Measurements from ENCODE around the gene CLDN14.
A peak's percentile ranks its signal among the peaks of the same experiment; 100 is the strongest.

CLDN14 gene

GRCh38 chr21:36471254-36471723 lies 8.6 kb downstream of the CLDN14 start:
- DNase-seq (ENCODE audit: low read depth), result peak; percentile 25

GRCh38 chr21:36470294-36470693 lies 9.6 kb downstream of the CLDN14 start:
- DNase-seq (ENCODE audit: low read depth), result no peak

- peak; percentile 64 for DNase-seq (ENCODE audit: low read depth)
Observed at GRCh38 chr21:36466061-36466511, 13.8 kb downstream of the CLDN14 start.

GRCh38 chr21:36465478-36465877 lies 14.4 kb downstream of the CLDN14 start:
- no peak for DNase-seq (ENCODE audit: low read depth)

- DNase-seq (ENCODE audit: low read depth), result no peak
Observed at GRCh38 chr21:36464590-36464989, 15.3 kb downstream of the CLDN14 start.

GRCh38 chr21:36463991-36464390 lies 15.9 kb downstream of the CLDN14 start:
- no peak for DNase-seq (ENCODE audit: low read depth)

GRCh38 chr21:36463204-36463603 lies 16.7 kb downstream of the CLDN14 start:
- no peak for DNase-seq (ENCODE audit: low read depth)

DNA sequence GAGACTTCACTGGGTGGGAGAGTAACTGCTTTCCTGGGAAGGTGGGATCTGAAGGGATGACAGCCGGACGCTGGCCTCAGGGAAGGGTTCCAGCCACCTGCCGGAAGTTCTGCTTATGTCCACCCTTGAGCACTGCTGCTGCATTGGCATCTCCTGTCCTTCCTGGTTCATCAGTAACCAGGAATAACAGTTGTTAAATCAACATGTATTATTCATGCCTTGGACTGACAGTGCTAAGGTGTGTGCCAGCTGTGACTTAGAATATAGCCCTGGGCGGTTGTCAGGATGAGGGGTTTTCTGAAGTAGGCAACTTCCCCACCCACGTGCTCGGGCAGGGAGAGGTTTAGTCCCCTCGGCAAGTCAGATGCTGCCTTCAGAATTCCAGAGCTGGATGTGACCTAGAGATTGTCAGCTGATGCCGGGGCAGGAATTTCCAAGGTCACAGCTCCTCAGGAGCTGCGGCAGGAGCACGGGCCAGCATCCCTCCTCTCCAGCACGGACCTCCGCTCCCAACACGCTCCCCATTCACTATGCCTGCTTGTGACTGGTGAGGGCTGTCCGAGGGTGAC lies 17.9 kb downstream of the CLDN14 start:
- DNase-seq (ENCODE audit: low read depth), result no peak

DNA sequence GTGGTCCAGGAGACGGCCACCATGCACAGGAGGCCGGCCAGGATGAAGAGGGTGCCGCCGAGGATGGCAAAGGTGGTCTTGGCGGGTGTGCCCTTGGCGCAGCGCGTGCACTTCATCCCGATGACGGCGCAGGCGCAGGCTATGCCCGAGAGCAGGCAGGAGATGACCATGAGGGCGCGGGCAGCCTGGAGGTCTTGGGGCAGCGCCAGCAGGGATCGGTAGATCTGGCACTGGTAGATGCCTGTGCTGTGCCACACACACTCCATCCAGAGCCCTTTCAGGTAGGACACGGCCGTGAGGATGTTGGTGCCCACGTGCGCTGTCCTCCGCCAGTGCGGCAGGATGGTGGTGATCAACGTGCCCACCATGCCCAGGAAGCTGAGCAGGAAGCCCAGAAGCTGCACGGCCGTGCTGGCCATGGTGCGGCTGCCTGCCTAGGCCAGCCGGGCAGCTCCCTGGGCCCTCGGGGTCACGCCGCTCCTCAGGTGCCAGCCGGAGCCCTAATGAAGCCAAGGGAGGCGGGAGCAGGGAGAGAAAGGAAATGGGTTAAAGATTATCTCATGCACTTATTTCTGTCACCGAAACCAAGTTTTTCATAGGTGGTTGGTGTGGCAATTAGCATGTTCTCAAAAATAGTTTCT lies 18.5 kb downstream of the CLDN14 start:
- DNase-seq (ENCODE audit: low read depth), result no peak

DNA sequence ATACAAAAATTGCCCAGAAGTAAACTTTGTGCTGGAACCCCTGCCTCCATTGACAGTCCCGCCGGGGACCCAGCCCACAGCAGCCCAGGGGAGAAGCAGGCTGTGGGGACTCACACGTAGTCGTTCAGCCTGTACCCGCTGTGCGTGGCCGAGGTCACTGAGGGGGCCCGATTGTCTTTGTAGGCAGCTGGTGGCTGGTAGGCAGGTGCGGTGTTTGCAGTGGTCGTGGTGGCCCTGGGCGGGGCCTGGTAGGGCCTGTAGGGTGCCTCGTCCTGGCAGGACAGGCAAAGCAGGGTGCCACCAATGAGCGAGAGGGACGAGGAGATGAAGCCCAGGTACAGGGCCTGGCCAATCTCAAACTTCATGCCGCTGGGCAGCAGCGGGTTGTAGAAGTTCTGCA lies 19.1 kb downstream of the CLDN14 start:
- no peak for DNase-seq (ENCODE audit: low read depth)

GRCh38 chr21:36459098-36459497 lies 20.8 kb downstream of the CLDN14 start:
- no peak for DNase-seq (ENCODE audit: low read depth)

GRCh38 chr21:36456729-36457414 lies 23.1 kb downstream of the CLDN14 start:
- DNase-seq (ENCODE audit: low read depth), result no peak

- DNase-seq (ENCODE audit: low read depth), result no peak
Observed at GRCh38 chr21:36454706-36455105, 25.2 kb downstream of the CLDN14 start.

- no peak for DNase-seq (ENCODE audit: low read depth)
Observed at GRCh38 chr21:36454093-36454531, 25.8 kb downstream of the CLDN14 start.

- no peak for DNase-seq (ENCODE audit: low read depth)
Observed at GRCh38 chr21:36452281-36452825, 27.6 kb downstream of the CLDN14 start.

GRCh38 chr21:36451506-36451905 lies 28.4 kb downstream of the CLDN14 start:
- DNase-seq (ENCODE audit: low read depth), result no peak

DNA sequence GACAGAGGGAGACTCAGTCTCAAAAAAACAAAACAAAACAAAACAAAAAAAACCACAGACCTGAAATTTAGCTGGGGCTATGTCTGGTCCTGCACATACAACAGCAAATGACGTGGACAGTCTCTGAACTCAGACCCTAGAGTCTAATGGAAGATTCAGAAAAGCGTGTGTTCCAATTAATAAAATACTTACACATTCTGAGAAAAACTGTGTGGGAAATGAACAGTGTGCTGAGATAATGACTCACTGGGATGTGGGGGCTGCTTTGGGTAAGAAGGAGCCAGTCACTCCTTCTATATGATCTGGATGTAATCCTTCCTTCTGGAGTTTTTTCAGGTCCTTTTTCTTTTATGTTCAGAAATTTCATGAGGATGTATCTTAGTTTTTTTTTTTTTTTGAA lies 29.4 kb downstream of the CLDN14 start:
- peak; percentile 64 for DNase-seq (ENCODE audit: low read depth)

DNA sequence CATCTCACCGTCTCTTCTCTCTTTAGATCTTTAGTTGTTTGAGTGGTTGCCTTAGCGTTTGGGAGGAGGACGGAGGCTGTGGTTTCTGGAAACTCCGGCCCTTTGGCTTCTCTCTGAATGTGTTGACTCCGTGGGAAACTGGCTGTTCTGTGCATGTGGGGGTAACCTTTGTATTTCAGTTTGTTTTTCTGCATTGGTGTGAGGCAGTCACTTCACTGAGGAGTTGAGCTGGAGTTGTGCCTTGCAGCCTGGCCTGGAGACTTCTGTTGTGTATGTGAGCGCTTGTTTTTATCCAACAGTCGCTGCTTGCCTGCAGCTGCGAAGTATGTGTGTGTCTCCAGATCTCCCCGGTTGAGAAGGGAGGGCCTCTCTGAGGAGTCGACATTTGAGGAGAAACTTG lies 33.6 kb downstream of the CLDN14 start:
- no peak for DNase-seq (ENCODE audit: low read depth)

DNA sequence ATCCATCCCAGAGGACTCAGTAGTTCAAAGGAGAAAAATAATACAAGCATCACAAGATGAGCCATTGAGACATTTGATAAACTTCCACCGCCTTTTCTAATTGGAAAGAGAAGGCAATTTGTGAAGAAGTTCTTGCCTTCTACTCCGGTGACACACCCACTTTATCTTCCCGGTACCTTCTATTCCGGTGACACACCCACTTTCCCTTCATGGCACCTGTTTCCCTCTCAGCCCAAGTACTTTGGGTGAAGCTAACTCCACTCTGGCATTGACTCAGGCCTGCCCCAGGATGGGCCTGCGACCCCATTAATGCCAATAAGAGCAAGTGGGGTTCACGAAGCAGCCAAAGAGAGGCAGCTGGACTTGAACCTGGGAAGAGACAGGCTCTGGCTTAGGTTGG lies 38.2 kb downstream of the CLDN14 start:
- DNase-seq (ENCODE audit: low read depth), result no peak

GRCh38 chr21:36437745-36438128 lies 42.2 kb downstream of the CLDN14 start:
- DNase-seq (ENCODE audit: low read depth), result peak; percentile 74

DNA sequence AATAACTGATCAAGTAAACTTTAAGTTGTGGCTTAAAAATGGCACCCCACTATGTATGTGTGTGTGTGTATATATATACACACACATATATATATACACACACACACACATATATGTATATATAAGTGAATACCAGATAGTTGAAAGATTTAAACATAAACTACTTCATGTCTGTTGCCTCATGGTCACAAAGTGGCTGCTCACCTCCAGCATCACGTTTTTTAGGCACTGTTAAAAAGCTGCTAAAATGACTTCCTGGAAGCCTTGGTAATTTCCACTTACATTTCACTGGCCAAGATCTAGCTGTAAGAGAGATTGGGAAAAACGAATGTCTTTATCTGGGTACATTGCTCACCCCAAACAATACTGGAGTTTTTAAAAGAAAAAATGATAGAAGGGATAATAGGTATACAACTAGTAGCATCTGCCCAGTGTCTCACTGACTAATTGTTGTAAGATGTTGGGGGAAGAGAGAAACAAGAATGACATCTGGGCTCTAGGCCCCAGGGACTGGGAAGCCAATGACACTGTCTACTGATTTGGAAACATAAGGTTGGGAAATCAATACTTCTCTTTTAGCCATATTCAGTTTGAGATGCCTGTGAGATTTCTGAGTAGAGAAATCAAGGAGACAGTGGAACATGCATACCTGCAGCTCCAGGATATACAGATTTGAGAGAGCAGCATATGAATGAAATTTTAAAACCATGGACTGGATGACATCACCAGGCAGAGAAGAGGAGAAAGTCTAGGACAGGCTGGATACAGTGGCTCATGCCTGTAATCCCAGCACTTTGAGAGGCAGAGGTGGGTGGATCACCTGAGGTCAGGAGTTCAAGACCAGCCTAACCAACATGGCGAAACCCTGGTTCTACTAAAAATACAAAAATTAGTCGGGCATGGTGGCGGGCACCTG lies 42.8 kb downstream of the CLDN14 start:
- DNase-seq (ENCODE audit: low read depth), result no peak

DNA sequence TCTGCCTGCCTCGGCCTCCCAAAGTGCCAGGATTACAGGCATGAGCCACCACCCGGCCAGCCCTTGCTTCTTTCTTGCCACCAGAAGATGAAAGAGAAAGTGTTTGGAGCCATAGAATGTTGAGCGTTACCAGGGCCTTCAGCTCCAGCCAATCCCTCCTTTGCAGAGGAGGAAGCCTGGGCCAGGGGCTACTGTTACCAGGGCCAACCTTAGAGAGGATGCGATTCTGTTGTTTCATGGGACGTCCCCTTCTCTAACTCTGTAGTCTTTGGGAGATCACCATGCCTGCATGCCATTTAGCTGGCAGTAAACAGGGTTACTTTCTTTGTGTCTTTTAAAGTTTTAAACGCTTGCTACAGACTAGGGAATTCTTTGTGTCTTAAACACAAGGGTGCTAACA lies 45.8 kb downstream of the CLDN14 start:
- no peak for DNase-seq (ENCODE audit: low read depth)
